DOHH2 (cell line): ENCODE data around the gene LRRC40.

Source experiments
- CTCF ChIP-seq: fragments of 200-600 bp; sonication (generic); IDR thresholded peaks from one replicate; pipeline ENCODE4 v1.5.1; 2014; ENCODE audit warnings: antibody characterized with exemption, mild to moderate bottlenecking, low read depth, low read length; ENCODE audit not compliant: poor library complexity, severe bottlenecking
- EZH2phosphoT487 ChIP-seq: fragments of 200-600 bp; sonication (generic); IDR thresholded peaks from 2 replicates; pipeline ENCODE4 v1.6.1; 2017; ENCODE audit warnings: borderline replicate concordance, mild to moderate bottlenecking, antibody characterized with exemption, low read length, moderate library complexity, mixed read lengths

DNA sequence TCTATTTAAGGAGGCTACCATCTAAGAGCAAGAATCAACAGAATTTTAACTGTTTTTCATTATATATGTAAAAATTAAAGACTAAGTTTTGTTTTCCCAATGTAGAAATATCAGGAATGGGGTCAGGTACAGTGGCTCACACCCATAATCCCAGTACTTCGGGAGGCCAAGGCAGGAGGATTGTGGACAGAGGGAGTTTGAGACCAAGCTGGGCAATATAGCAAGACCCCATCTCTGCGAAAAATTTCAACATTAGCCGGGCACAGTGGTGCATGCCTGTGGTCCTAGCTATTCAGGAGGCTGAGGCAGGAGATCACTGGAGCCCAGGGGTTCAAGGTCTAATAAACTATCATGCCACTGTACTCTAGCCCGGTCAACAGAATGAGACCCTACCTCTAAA lies 5.3 kb downstream of the LRRC40 start:
- TF ChIP-seq EZH2phosphoT487 (no peak), CTCF (no peak)
